Measurements from ENCODE around the gene NSD2. TPM values are rescaled to one million over a fixed set of nuclear protein-coding genes. Genes with fewer than 3 reads are reported as not detected.

The NSD2 gene
- total and polyA plus RNA-seq, 9 of the 15 experiments (the other 6 are each of a cell fraction or from before 2014, with no cell fraction given), result 6.4 to 126 (median 58.8) TPM

GRCh38 chr4:1824746-1825145 is 46.4 kb upstream of the NSD2 start:
- no peak overlapping the region for H3K27ac ChIP-seq (ENCODE audit: extremely low read depth, low read depth, low read length)
- no peaks in the 10 kb centered on the region for H3K9me3 ChIP-seq (replicated peaks; ENCODE audit: control insufficient read depth, insufficient read depth, low read depth, low read length)
- peaks cover 0 to 3% of the 10 kb centered on the region in 2 experiments; a peak in 2 of 5 replicates for H3K4me1 ChIP-seq (replicated peaks in 1 of 2; ENCODE audit: control insufficient read depth in 2 of 2, insufficient read depth in 2 of 2, low read length in 2 of 2)
- in situ Hi-C loops (cut with MboI) (no loop called here), intact Hi-C loops (cut with micrococcal nuclease) (no loop called here)
- no peak for TF ChIP-seq SLC30A9 (CRISPR knock-in tag; IDR thresholded peaks at IDR 0.05)
- no peak for TF ChIP-seq ZNF780A (CRISPR knock-in tag; IDR thresholded peaks at IDR 0.05)
- no peak for TF ChIP-seq TAF9B (IDR thresholded peaks at IDR 0.05; ENCODE audit: partially characterized antibody)
- no peak for TF ChIP-seq ZNF174 (CRISPR knock-in tag; IDR thresholded peaks at IDR 0.05)
- TF ChIP-seq TRIM25 (IDR thresholded peaks at IDR 0.05; ENCODE audit: borderline replicate concordance), result no peak
- TF ChIP-seq PCBP1 (IDR thresholded peaks at IDR 0.05; ENCODE audit: low read depth, low read length, poor library complexity, severe bottlenecking), result no peak
- no peak for TF ChIP-seq ELK1 (CRISPR knock-in tag; IDR thresholded peaks at IDR 0.05)
- TF ChIP-seq L3MBTL2 (IDR thresholded peaks at IDR 0.05), result no peak
- no peak for TF ChIP-seq ZNF224 (CRISPR knock-in tag; IDR thresholded peaks at IDR 0.05)
- TF ChIP-seq PPARD (CRISPR knock-in tag; IDR thresholded peaks at IDR 0.05), result no peak
- no peak for TF ChIP-seq FOXA1 (IDR thresholded peaks at IDR 0.05; ENCODE audit: borderline replicate concordance)
- BruUV-seq (replicated peaks), result no TSS peak
- ATAC-seq, result no peak
- CTCF ChIA-PET (ENCODE audit: low intra/inter-chr PET ratio), result interaction anchor here (0.6 to 1.6 kb wide), 2 partner anchors 74 kb away, joined by 3 to 8 read pairs; no protein-coding TSS in a partner anchor
- FAIRE-seq, result no peak
- POLR2A ChIA-PET, result interaction anchor here (1.1 kb wide), 1 partner anchor 10 kb away, joined by 4 read pairs; no protein-coding TSS in a partner anchor
- peaks cover 3% of the 10 kb centered on the region; the same call in 1 of the 2 replicates for H4K20me1 ChIP-seq (replicated peaks; ENCODE audit: control insufficient read depth, insufficient read depth, low read length)
- H3K9me1 ChIP-seq (ENCODE audit: control insufficient read depth, insufficient read depth, low read length), result no peaks in the 10 kb centered on the region
- H3K36me3 ChIP-seq (ENCODE audit: control insufficient read depth, insufficient read depth, low read length), result peaks cover 76% of the 10 kb centered on the region; the same call in 2 of the 3 replicates
- WGBS (ENCODE audit: insufficient coverage, low coverage, missing lambda C conversion rate), result 88% methylated on average over 11 of the region's 11 CpGs
- no peak overlapping the region for H3K9ac ChIP-seq (ENCODE audit: insufficient read depth in 1 of 2, low read depth in 2 of 2, low read length in 2 of 2)
- H3K27me3 ChIP-seq (ENCODE audit: control insufficient read depth in 2 of 2, insufficient read depth in 2 of 2, low read length in 2 of 2), result no peaks in the 10 kb centered on the region
- no peak overlapping the region for H3K4me3 ChIP-seq
- no peaks in the 10 kb centered on the region; the same call in 2 of the 3 replicates for H3K79me2 ChIP-seq (ENCODE audit: control insufficient read depth, insufficient read depth, low read length)
- H3K4me2 ChIP-seq (ENCODE audit: insufficient read depth, low read length), result no peak overlapping the region
- no peak overlapping the region for H2AFZ ChIP-seq (ENCODE audit: low read depth, low read length)
- DNase-seq (ENCODE audit: extremely low read depth in 1 of 4, low spot score in 3 of 4), result no peak

All from K562 (cell line).